Epithelial cell of proximal tubule (primary cell): ENCODE data around the gene TMED8. TPM values are rescaled to one million over a fixed set of nuclear protein-coding genes. Genes with fewer than 3 reads are reported as not detected.

Source experiments
- DNase-seq: peaks from one replicate; pipeline ENCODE4 v3.0.0-alpha.2; 2011; ENCODE audit warnings: low read depth
- H3K4me3 ChIP-seq: 2 replicates; pipeline ENCODE4 v1.5.1; 2011; ENCODE audit warnings: low read depth, mild to moderate bottlenecking, low read length
- total RNA-seq: library from RNA; depleted of rRNA; stranded (reverse); fragments of >200 nt; gene quantifications from 2 replicates; pipeline ENCODE4 v1.2.3, GENCODE V29; 2015
- TF ChIP-seq, protein P1 (sequence below): conservative IDR thresholded peaks from 2 replicates; pipeline ENCODE4 v1.5.1; 2012; ENCODE audit warnings: low read depth, mild to moderate bottlenecking, low read length

Gene TMED8
- total RNA-seq, 1 donor from 2014 or later = 9.9 TPM

DNA sequence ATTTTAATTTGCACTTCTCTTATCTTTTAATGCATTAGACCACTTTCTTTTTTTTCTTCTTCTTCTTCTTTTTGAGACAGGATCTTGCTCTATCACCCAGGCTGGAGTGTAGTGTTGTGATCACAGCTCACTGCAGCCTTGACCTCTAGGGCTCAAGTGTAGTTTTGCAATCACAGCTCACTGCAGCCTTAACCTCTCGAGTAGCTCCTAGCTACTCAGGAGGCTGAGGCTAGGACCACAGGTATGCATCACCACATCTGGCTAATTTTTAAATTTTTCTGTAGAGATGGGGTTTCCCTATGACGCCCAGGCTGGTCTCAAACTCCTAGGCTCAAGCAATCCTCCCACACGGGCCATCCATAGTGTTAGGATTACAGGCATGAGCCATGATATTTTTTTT, 12.7 kb downstream of the TMED8 start:
- no peak overlapping the region for H3K4me3 ChIP-seq
- TF ChIP-seq, protein P1, sequence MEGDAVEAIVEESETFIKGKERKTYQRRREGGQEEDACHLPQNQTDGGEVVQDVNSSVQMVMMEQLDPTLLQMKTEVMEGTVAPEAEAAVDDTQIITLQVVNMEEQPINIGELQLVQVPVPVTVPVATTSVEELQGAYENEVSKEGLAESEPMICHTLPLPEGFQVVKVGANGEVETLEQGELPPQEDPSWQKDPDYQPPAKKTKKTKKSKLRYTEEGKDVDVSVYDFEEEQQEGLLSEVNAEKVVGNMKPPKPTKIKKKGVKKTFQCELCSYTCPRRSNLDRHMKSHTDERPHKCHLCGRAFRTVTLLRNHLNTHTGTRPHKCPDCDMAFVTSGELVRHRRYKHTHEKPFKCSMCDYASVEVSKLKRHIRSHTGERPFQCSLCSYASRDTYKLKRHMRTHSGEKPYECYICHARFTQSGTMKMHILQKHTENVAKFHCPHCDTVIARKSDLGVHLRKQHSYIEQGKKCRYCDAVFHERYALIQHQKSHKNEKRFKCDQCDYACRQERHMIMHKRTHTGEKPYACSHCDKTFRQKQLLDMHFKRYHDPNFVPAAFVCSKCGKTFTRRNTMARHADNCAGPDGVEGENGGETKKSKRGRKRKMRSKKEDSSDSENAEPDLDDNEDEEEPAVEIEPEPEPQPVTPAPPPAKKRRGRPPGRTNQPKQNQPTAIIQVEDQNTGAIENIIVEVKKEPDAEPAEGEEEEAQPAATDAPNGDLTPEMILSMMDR = no peak
- no peak for DNase-seq

DNA sequence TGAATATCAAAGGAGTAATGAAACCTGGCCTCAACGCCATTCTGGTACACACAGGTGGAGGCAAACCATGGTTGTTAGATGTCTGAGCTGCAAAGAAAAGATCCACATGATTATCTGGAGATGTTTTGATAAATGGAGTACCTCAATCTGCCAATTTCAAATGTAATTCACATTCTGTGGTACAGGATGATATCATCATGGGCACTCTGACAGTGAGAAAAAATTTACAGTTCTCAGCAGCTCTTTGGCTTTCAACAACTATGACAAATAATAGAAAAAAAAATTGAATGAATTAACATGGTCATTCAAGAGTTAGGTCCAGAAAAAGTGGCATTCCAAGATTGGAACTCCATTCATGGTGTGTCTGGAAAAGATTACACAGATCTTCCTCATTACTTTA, 17.3 kb downstream of the TMED8 start:
- no peak for DNase-seq
- TF ChIP-seq, protein P1 = no peak
- H3K4me3 ChIP-seq = no peak overlapping the region

- H3K4me3 ChIP-seq = no peak overlapping the region
- TF ChIP-seq, protein P1 = no peak
- DNase-seq = no peak
Measured at GRCh38 chr14:77356899-77357298, 20.0 kb downstream of the TMED8 start.

- TF ChIP-seq, protein P1 = no peak
- H3K4me3 ChIP-seq = no peak overlapping the region
- no peak for DNase-seq
Measured at GRCh38 chr14:77355811-77356210, 21.1 kb downstream of the TMED8 start.

GRCh38 chr14:77353469-77354141, 23.3 kb downstream of the TMED8 start:
- H3K4me3 ChIP-seq = no peak overlapping the region

GRCh38 chr14:77347751-77348150, 29.1 kb downstream of the TMED8 start:
- H3K4me3 ChIP-seq = no peak overlapping the region
- TF ChIP-seq, protein P1 = no peak
- no peak for DNase-seq

More at GRCh38 chr14:77353469-77354141, 23.3 kb downstream of the TMED8 start:
- no peak for DNase-seq
- TF ChIP-seq, protein P1 = no peak

- H3K4me3 ChIP-seq = no peak overlapping the region
- TF ChIP-seq, protein P1 = no peak
- no peak for DNase-seq
Measured at GRCh38 chr14:77346495-77346894, 30.4 kb downstream of the TMED8 start.
